BLaER1 treated with 17β-estradiol and CSF1 and Interleukin-3, amounts not matched to agents 10 nM and 100 nM (cell line): ENCODE measurements around the gene RAB2B.
A peak's percentile ranks its signal among the peaks of the same experiment; 100 is the strongest.

Experiments
- H3K27ac ChIP-seq, 11 experiments: shearing (Covaris generic); formaldehyde crosslinking; 2 replicates each; pipeline ENCODE4 v1.8.1; 2022
- H3K27me3 ChIP-seq, 11 experiments: shearing (Covaris generic); formaldehyde crosslinking; 2 replicates each; pipeline ENCODE4 v1.8.1; 2022
- H3K36me3 ChIP-seq, 11 experiments: shearing (Covaris generic); formaldehyde crosslinking; 2 replicates each; pipeline ENCODE4 v1.8.1; 2022
- H3K4me1 ChIP-seq, 10 experiments: shearing (Covaris generic); formaldehyde crosslinking; 2 replicates each; pipeline ENCODE4 v1.8.1; 2022
- H3K4me2 ChIP-seq, 11 experiments: shearing (Covaris generic); formaldehyde crosslinking; 2 replicates each; pipeline ENCODE4 v1.8.1; 2022
- H3K4me3 ChIP-seq, 10 experiments: shearing (Covaris generic); formaldehyde crosslinking; 2 replicates each; pipeline ENCODE4 v1.8.1; 2022
- H3K9ac ChIP-seq, 11 experiments: shearing (Covaris generic); formaldehyde crosslinking; 2 replicates each; pipeline ENCODE4 v1.8.1; 2022
- H3K9me3 ChIP-seq, 11 experiments: shearing (Covaris generic); formaldehyde crosslinking; replicated peaks in 1 of 11; 2 replicates each; pipeline ENCODE4 v1.8.1; 2022
- H4K20me1 ChIP-seq, 11 experiments: shearing (Covaris generic); formaldehyde crosslinking; 2 replicates each; pipeline ENCODE4 v1.8.1; 2022
- Cebpa-rat ChIP-seq, 11 experiments: shearing (Covaris generic); IDR thresholded peaks; 2 replicates each; pipeline ENCODE4 v1.8.1; 2022

RAB2B gene

DNA sequence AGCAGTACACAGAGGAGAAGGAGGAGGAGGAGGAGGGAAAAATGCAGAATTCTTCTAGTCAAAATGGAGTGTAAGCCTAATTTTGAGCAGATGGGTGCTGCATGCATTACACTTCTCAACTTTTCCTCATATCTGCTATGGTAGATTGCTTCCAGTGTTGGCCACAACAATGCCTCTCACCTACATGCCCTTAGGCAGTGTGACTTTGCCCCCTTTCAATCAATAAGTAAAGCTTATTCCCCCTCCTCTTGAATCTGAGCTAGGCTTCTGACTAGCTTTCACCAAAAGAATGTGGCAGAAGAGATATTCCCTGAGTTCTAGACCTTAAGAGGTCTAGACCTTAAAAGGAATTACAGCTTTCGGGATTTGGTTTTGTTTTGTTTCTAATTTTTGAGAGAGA is 37.6 kb upstream of the RAB2B start:
- H3K36me3 ChIP-seq: peaks cover 0 to 2% (median under 1%) of the 10 kb centered on the region in 11 experiments; a peak in 7 of 22 replicates
- no peak overlapping the region for H3K4me3 ChIP-seq
- peaks cover 0 to 2% (median 0%) of the 10 kb centered on the region in 11 experiments; a peak in 2 of 22 replicates for H4K20me1 ChIP-seq
- H3K4me1 ChIP-seq: peaks cover 8 to 14% (median 11%) of the 10 kb centered on the region in 10 experiments
- H3K9ac ChIP-seq: no peak overlapping the region
- H3K9me3 ChIP-seq: no peaks in the 10 kb centered on the region
- TF ChIP-seq Cebpa-rat (IDR thresholded peaks at IDR 0.05): no peak
- H3K4me2 ChIP-seq: no peak overlapping the region
- no peaks in the 10 kb centered on the region for H3K27me3 ChIP-seq
- no peak overlapping the region for H3K27ac ChIP-seq

DNA sequence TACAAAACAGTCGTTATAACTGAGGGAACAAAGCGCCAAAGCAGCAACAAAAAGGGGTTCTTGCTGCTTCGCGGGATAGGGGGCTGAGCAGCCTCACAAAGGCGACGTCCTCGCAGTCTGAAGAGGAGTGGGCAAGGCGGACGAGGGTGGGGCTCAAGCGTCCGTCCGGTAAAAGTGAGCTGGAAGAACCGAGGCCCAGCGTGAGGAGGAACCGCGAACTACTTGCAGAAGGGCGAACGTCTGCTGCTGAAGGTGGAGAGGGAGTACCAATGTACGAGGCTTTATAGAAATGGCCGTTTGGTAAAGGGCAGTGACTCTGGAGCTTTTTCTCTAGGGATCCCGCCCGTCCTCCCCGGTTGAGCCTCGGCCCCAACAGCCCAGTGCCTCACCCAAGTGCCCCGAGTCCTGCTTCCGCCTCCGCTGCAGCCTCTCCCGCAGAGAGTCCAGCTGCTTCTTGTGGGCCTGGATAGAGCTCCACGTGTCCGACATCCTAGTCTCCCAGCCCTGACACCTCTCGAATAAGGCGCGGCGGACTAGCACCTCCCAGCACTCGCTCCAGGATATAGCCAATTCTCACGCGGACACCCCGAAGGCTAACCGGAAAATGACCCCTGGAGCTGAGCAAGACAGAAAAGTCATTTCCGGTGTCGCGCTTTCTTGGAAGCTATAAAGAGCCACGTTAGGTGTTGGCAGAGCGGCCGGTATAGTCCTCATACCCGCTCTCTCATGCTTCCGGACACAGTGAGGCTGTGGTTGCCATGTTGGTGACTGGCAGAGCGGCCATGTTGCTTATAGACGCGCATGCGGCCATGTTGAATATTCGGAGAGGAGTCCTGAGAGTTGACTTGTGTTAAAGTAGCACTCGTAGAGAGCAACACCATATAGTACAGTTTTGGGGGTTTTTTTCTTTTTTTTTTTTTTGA is 34.2 kb upstream of the RAB2B start, which contains the start of gene METTL3:
TSS of gene METTL3 (minus strand) at position 606 of the 923 bp plus-strand sequence. CDS start at position 489, 117 bp downstream.
- no peaks in the 10 kb centered on the region for H3K9me3 ChIP-seq
- H3K4me1 ChIP-seq: peaks cover 13 to 28% (median 18%) of the 10 kb centered on the region in 10 experiments
- TF ChIP-seq Cebpa-rat (IDR thresholded peaks at IDR 0.05): no peak
- H3K9ac ChIP-seq: peak within 1 kb of the TSS; percentile 86 to 98 (median 93)
- H3K4me2 ChIP-seq: peak within 1 kb of the TSS; percentile 84 to 97 (median 88)
- peak within 1 kb of the TSS; percentile 53 to 99 (median 93) for H3K27ac ChIP-seq
- no peaks in the 10 kb centered on the region for H3K27me3 ChIP-seq
- H3K36me3 ChIP-seq: peaks cover 16 to 35% (median 33%) of the 10 kb centered on the region in 11 experiments
- peak within 1 kb of the TSS; percentile 67 to 99 (median 86) for H3K4me3 ChIP-seq
- peaks cover 0 to 27% (median 15%) of the 10 kb centered on the region in 11 experiments; a peak in 13 of 22 replicates for H4K20me1 ChIP-seq

DNA sequence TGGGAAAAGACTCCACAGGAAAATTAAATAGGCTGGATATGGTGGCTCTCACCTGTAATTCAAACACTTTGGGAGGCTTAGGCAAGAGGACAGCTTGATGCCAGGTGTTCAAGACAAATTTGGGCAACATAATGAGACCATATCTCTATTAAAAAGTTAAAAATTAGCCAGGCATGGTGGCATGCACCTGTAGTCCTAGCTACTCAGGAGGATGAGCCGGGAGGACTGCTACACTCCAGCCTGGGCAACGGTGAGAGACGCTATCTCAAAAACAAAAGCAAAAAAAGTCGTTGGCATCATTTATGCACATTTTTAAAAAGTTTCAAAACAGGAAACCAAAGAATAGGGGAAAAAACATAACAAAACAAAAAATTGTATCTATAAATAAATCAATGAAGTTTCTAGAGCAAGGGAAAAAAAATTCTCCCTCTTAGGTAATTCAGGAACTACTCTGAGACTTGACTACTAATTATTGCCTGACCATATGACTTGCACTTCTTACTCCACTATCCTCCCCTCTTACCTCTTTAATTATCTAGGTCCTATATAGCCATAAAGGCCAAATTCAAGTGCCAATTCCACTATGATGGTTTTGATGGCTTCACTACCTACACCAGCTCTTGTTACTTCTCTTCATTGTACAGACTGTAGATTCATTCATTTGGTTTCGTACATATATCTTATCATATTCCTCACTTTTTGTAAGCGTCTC is 32.8 kb upstream of the RAB2B start:
- peak overlapping the region; percentile 86 to 98 (median 93); a peak in 21 of 22 replicates for H3K9ac ChIP-seq
- H3K4me3 ChIP-seq: peak overlapping the region; percentile 67 to 99 (median 86)
- peak overlapping the region in 10 of 11 experiments; percentile 79 to 99 (median 94); a peak in 18 of 22 replicates for H3K27ac ChIP-seq
- H4K20me1 ChIP-seq: peaks cover 0 to 41% (median 18%) of the 10 kb centered on the region in 11 experiments; a peak in 14 of 22 replicates
- peak overlapping the region; percentile 84 to 97 (median 88) for H3K4me2 ChIP-seq
- TF ChIP-seq Cebpa-rat (IDR thresholded peaks at IDR 0.05): no peak
- H3K36me3 ChIP-seq: peaks cover 16 to 45% (median 37%) of the 10 kb centered on the region in 11 experiments
- H3K4me1 ChIP-seq: peaks cover 17 to 37% (median 19%) of the 10 kb centered on the region in 10 experiments
- H3K9me3 ChIP-seq: no peaks in the 10 kb centered on the region
- no peaks in the 10 kb centered on the region for H3K27me3 ChIP-seq

DNA sequence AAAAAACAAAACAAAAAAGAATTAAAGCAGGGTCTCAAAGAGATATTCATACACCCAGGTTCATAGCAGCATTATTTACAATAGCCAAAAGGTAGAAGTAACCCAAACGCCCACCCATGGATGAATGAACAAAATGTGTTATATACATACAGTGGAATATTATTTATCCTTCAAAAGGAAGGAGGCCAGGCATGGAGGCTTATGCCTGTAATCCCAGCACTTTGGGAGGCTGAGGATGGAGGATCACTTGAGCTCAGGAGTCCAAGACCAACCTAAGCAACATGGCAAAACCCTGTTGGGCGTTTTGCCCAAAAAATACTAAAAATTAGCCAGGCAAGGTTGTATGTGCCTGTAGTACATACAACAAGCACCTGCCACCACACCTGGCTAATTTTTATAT is 29.8 kb upstream of the RAB2B start:
- Histone ChIP-seq H3K4me2 (no peak overlapping the region), H3K9ac (no peak overlapping the region), H3K9me3 (no peaks in the 10 kb centered on the region), H3K4me1 (peaks cover 15 to 33% (median 18%) of the 10 kb centered on the region in 10 experiments), H3K27ac (no peak overlapping the region), H3K36me3 (peaks cover 42 to 76% (median 64%) of the 10 kb centered on the region in 11 experiments), H4K20me1 (peaks cover 0 to 70% (median 36%) of the 10 kb centered on the region in 11 experiments; a peak in 16 of 22 replicates), H3K27me3 (no peaks in the 10 kb centered on the region), H3K4me3 (no peak overlapping the region)
- no peak for TF ChIP-seq Cebpa-rat (IDR thresholded peaks at IDR 0.05)

DNA sequence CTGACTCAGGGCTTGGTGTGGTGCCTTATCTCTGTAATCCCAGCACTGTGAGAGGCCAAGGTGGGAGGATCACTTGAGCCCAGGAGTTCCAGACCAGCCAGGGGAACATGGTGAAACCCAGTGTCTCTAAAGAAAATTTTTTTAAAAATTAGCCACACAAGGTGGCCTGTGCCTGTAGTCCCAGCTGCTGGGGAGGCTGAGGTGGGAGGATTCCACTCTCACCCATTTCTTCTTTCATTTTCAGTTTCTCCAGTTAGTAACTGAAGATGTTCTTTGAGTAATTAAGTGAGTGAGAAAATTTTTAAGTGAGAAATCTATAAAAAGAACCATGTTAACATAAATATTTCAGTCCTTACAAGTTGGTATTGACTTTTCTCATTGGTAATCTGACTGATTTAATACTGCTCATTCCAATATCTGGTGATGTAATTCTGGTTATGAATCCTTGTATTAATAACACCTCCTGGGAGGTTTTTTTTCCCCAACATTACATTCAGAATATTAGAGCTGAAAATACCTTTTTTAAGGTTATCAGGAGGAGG is 28.3 kb upstream of the RAB2B start:
- no peak overlapping the region for H3K9ac ChIP-seq
- H3K9me3 ChIP-seq: no peaks in the 10 kb centered on the region
- TF ChIP-seq Cebpa-rat (IDR thresholded peaks at IDR 0.05): no peak
- no peak overlapping the region for H3K4me3 ChIP-seq
- H3K27me3 ChIP-seq: no peaks in the 10 kb centered on the region
- H3K36me3 ChIP-seq: peaks cover 56 to 90% (median 78%) of the 10 kb centered on the region in 11 experiments
- H3K27ac ChIP-seq: no peak overlapping the region
- peaks cover 12 to 31% (median 16%) of the 10 kb centered on the region in 10 experiments for H3K4me1 ChIP-seq
- H3K4me2 ChIP-seq: 0 out of 22 replicates have a peak overlapping the region, but pooled peaks of 1 of the 11 experiments have one; percentile 32
- peaks cover 0 to 83% (median 47%) of the 10 kb centered on the region in 11 experiments; a peak in 17 of 22 replicates for H4K20me1 ChIP-seq

DNA sequence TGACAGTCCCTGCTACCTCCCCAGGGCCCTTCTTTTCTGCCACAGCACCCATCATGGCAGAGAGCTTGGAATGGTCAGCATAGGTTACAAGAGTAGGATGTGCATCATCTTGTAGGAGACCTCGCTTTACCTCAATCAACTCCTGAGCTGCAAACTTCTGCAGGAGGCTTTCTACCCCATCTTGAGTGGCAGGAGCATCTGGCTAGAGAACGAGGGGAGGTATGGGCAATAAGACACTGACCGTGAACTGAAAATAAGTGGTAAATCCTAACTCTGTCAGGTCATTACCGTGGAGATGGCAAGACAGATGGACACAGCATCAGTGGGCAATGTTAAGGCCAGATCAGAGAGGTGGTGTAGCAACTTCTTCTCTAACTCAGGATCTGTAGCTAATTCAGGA is 26.6 kb upstream of the RAB2B start:
- Histone ChIP-seq H3K27ac (no peak overlapping the region), H3K36me3 (peaks cover 74 to 97% (median 88%) of the 10 kb centered on the region in 11 experiments), H4K20me1 (peaks cover 0 to 88% (median 56%) of the 10 kb centered on the region in 11 experiments; a peak in 17 of 22 replicates), H3K4me3 (no peak overlapping the region), H3K4me1 (peaks cover 0 to 16% (median 4%) of the 10 kb centered on the region in 10 experiments; a peak in 6 of 20 replicates), H3K9ac (no peak overlapping the region), H3K4me2 (no peak overlapping the region), H3K27me3 (no peaks in the 10 kb centered on the region), H3K9me3 (no peaks in the 10 kb centered on the region)
- TF ChIP-seq Cebpa-rat (IDR thresholded peaks at IDR 0.05): no peak

DNA sequence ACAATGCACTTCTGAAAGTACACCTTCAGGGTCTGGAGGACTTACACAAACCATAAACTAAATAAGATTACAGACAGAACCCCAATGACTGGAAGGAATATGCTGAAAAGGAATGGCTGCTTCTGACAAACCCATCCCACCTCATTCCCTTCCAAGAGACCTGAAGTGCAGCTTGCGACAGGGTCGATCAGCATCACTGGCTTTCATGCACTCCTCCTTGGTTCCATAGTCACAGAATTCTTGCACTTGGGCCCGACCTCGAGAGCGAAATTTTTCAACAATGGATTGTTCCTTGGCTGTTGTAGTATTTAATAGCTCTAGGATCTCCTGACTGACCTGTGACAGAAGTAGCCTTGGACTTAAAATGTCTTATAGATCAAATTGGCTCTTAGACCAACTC is 24.8 kb upstream of the RAB2B start:
- H3K4me1 ChIP-seq: peaks cover 0 to 10% (median 0%) of the 10 kb centered on the region in 10 experiments; a peak in 4 of 20 replicates
- no peak overlapping the region for H3K9ac ChIP-seq

More for the DNA sequence above, 24.8 kb upstream of the RAB2B start:
- Histone ChIP-seq H3K27me3 (no peaks in the 10 kb centered on the region), H3K9me3 (no peaks in the 10 kb centered on the region), H3K4me2 (no peak overlapping the region), H3K27ac (no peak overlapping the region), H3K36me3 (peaks cover 77 to 97% (median 88%) of the 10 kb centered on the region in 11 experiments), H4K20me1 (peaks cover 0 to 79% (median 53%) of the 10 kb centered on the region in 11 experiments; a peak in 17 of 22 replicates), H3K4me3 (no peak overlapping the region)
- no peak for TF ChIP-seq Cebpa-rat (IDR thresholded peaks at IDR 0.05)
